Type B pancreatic cell (in vitro differentiated cells): ENCODE results near the gene SCGB1C1. TPM values are rescaled to one million over a fixed set of nuclear protein-coding genes. Genes with fewer than 3 reads are reported as not detected.

Experiments
- DNase-seq: peaks from one replicate; pipeline ENCODE4 v3.0.0; 2021; ENCODE audit warnings: mixed read lengths; ENCODE audit not compliant: unreplicated experiment; ENCODE audit errors: extremely low spot score
- H3K27ac Mint-ChIP-seq: 2 replicates; pipeline ENCODE4 v1.8.0; 2021; ENCODE audit warnings: mild to moderate bottlenecking, mixed read lengths
- H3K27me3 Mint-ChIP-seq: 2 replicates; pipeline ENCODE4 v1.8.0; 2021; ENCODE audit warnings: mixed read lengths
- H3K36me3 Mint-ChIP-seq: 2 replicates; pipeline ENCODE4 v1.8.0; 2021; ENCODE audit warnings: mixed read lengths
- H3K4me1 Mint-ChIP-seq: one replicate; pipeline ENCODE4 v1.8.0; 2021; ENCODE audit warnings: mixed read lengths; ENCODE audit not compliant: unreplicated experiment
- H3K4me3 Mint-ChIP-seq: 2 replicates; pipeline ENCODE4 v1.8.0; 2021; ENCODE audit warnings: mild to moderate bottlenecking, mixed read lengths
- H3K9me3 Mint-ChIP-seq: 2 replicates; pipeline ENCODE4 v1.8.0; 2021; ENCODE audit warnings: mixed read lengths
- total RNA-seq: library from RNA; stranded (reverse); gene quantifications from 2 replicates; pipeline ENCODE4 v1.2.1, GENCODE V29; 2021; ENCODE audit warnings: low replicate concordance
- TF ChIP-seq, protein P1 (sequence below): fragments of 200-600 bp; sonication (generic); conservative IDR thresholded peaks from 2 replicates; pipeline ENCODE4 v1.5.0; 2021; ENCODE audit warnings: antibody characterized with exemption, mild to moderate bottlenecking

SCGB1C1 gene
- total RNA-seq, 1 donor from 2014 or later: not detected

DNA sequence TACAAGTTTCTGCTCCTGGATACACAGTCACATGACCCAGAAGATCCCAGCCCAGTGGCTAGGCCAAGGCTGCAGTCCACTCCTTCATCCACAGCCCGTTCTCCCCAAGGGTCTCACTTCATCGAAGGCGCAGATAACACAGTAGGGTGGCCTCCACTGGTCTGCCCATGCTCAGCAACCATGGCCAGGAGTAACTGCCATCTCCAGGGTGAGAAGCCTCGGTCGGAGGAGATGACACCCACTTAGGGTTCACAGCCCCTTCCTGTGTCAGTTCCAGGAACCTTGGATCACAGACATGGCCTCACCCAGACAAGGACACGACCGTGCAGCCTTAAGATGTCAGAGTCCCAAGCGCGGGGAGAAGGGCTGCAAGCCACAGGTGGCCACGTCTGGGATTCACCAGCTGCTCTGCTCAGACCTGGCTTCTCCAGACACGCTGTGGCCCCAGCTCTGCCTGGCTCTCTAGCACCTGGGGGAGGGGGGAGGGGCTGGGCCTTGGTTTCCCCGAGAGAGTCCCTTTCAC, 11.8 kb downstream of the SCGB1C1 start:
- no peak for DNase-seq
- Mint-ChIP-seq H3K27ac (no peak overlapping the region), H3K36me3 (peaks cover 5% of the 10 kb centered on the region), H3K9me3 (no peaks in the 10 kb centered on the region), H3K4me1 (peaks cover 6% of the 10 kb centered on the region), H3K27me3 (no peaks in the 10 kb centered on the region), H3K4me3 (peak overlapping the region; percentile 68)
- TF ChIP-seq, protein P1, sequence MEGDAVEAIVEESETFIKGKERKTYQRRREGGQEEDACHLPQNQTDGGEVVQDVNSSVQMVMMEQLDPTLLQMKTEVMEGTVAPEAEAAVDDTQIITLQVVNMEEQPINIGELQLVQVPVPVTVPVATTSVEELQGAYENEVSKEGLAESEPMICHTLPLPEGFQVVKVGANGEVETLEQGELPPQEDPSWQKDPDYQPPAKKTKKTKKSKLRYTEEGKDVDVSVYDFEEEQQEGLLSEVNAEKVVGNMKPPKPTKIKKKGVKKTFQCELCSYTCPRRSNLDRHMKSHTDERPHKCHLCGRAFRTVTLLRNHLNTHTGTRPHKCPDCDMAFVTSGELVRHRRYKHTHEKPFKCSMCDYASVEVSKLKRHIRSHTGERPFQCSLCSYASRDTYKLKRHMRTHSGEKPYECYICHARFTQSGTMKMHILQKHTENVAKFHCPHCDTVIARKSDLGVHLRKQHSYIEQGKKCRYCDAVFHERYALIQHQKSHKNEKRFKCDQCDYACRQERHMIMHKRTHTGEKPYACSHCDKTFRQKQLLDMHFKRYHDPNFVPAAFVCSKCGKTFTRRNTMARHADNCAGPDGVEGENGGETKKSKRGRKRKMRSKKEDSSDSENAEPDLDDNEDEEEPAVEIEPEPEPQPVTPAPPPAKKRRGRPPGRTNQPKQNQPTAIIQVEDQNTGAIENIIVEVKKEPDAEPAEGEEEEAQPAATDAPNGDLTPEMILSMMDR: no peak

DNA sequence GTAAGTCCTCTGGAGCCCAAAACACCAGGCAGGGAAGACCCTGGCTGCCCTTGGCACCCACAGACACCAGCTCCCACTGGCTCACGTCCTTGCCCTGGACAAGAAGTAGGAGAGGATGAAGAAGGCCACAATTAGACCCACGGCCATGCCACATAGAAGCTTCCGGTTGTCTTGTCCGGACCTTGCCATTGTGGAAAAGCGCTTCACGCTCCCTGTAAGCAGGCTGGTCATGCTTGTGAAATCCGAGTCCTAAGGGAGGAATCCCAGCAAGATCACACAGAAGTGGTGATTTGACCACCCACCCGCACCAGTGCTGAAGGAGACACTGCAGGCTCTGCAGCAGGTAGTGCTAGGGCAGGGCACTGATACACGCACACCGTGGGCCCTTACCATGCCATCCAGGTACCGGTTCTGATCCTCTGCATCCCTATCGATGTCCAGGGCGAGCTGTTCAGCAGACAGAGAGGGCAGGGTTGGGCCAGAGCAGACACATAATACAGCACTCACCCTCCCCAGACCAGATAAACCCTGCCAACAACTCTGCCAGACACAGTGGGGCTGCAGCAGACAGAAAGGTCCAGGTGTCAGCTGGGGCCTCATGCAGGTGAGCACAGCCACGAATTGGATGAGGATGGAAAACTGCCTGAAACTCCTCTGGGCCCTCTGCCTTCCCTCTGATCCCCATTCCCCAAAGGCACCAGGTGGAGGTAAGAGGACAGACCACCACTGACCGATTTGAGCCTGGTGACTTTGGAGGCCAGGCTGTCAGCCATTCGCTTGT, 12.5 kb downstream of the SCGB1C1 start:
- peak; percentile 62 for DNase-seq
- TF ChIP-seq, protein P1: no peak
- Mint-ChIP-seq H3K4me3 (peak overlapping the region; percentile 98), H3K4me1 (peaks cover 14% of the 10 kb centered on the region), H3K27me3 (no peaks in the 10 kb centered on the region), H3K9me3 (no peaks in the 10 kb centered on the region), H3K27ac (no peak overlapping the region), H3K36me3 (peaks cover 5% of the 10 kb centered on the region)

DNA sequence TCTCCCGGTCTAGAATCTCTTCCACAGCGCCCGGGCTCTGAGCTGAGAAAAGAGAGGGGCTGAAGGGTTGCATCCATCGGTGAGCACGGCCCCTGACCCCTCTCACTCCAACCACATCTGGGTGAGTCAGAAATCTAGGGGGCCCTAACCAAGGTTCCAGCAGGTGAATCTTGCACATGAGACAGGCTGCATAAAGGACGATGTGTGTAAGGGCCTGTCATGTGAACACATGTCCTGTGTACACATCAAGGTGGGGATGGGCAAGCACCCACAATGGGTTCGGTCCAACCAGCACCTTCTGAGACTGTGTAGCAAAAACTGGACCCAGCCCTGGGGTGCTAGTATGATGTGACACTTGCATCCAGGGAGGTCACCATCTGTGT, 13.1 kb downstream of the SCGB1C1 start:
- Mint-ChIP-seq H3K27ac (peak overlapping the region; percentile 100), H3K4me3 (peak overlapping the region; percentile 98), H3K4me1 (peaks cover 16% of the 10 kb centered on the region), H3K27me3 (no peaks in the 10 kb centered on the region), H3K36me3 (peaks cover 5% of the 10 kb centered on the region), H3K9me3 (no peaks in the 10 kb centered on the region)
- DNase-seq: peak; percentile 50
- TF ChIP-seq, protein P1: no peak

DNA sequence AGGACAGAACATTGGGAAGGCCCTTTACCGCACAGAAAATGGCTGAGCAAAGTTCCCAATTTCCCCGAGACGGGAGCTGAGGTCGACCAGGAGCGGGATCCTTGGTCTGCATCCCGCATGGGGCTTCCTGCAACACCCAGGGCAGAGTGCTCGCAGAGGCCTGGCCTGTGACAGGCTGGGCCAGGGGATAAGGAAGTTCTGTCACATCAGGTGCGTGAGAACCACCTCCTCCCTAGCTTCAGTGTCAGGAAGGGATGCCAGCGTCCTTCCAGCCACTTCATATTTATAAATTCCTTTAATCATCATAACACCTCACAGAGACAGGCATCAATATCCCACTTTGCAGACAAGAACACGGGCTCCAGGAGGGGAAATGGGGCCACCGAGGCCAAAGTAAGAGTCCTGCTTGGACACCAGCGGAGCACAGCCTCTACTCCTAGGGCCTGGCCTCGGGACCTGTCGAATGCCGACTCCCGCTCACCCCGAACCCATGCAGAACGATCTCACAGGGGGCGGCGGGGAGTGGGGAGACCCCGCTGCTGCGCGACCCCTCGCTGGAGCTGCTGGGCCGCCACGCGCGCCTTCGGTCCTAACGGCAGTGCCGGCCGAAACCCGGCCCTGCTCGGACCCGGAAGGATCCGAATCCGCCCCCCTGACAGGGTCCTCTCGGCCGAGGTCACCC, 13.8 kb downstream of the SCGB1C1 start:
- DNase-seq: peak; percentile 68
- no peaks in the 10 kb centered on the region for H3K9me3 Mint-ChIP-seq
- TF ChIP-seq, protein P1: no peak
- H3K4me3 Mint-ChIP-seq: peak overlapping the region; percentile 98
- peak overlapping the region; percentile 100 for H3K27ac Mint-ChIP-seq
- peaks cover 5% of the 10 kb centered on the region for H3K36me3 Mint-ChIP-seq
- peaks cover 16% of the 10 kb centered on the region for H3K4me1 Mint-ChIP-seq
- no peaks in the 10 kb centered on the region for H3K27me3 Mint-ChIP-seq

DNA sequence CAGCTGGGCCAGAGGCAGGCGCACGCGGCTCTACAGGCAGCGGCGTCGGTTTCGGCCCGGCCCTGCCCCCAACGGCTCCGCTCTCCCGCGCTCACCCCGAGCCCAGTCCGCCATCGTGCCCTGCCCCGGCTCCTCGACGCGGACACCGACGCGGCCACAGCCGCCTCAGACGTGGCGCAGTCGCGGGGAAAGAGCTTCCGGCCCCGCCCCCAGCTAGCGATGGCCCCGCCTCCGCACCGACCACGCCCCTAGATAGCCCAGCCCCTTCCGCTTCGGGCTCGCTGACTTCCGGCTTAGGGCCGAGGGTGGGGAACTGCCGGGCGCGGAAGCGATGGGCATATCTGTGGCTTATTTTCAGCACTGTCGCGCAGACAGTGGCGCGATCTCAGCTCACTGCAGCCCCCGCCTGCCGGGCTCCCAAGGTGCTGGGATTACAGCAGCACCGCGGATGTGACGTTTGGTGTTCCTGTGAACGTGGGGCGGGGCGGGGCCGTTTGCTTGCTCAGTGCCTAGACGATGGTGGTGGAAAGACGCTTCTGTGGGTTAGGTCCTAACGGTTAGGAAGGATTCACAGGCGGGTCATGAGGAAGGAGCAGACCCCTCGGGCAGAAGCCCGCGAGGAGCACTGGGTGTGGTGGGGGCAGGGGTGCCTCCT, 14.5 kb downstream of the SCGB1C1 start, which contains the start of the genes BET1L and RIC8A:
TSS of gene BET1L (minus strand) at position 192 of the 655 bp plus-strand sequence. CDS start at position 114, 78 bp downstream.
TSS of gene RIC8A (plus strand) at position 501 of the 655 bp plus-strand sequence. CDS start 1,147 bp downstream, outside the sequence.
- no peaks in the 10 kb centered on the region for H3K9me3 Mint-ChIP-seq
- H3K27me3 Mint-ChIP-seq: no peaks in the 10 kb centered on the region
- peak within 1 kb of the TSS; percentile 98 for H3K4me3 Mint-ChIP-seq
- TF ChIP-seq, protein P1: no peak
- peaks cover 2% of the 10 kb centered on the region for H3K36me3 Mint-ChIP-seq
- peaks cover 16% of the 10 kb centered on the region for H3K4me1 Mint-ChIP-seq
- H3K27ac Mint-ChIP-seq: peak within 1 kb of the TSS; percentile 100
- peak; percentile 96 for DNase-seq
